GM23338 (cell line): ENCODE data around the gene AFP. TPM values are rescaled to one million over a fixed set of nuclear protein-coding genes. Genes with fewer than 3 reads are reported as not detected.

Experiments used
- ATAC-seq: fragments of 200-7000 bp; cut with Tn5 transposase; 3 replicates; pipeline ENCODE4 v1.9.1; 2020
- DNase-seq: peaks from one replicate; pipeline ENCODE4 v3.0.0-alpha.2; 2015; ENCODE audit warnings: low spot score
- H2AFZ ChIP-seq: fragments of 200-600 bp; sonication (generic); 2 replicates; pipeline ENCODE4 v1.8.0; 2016; ENCODE audit warnings: antibody characterized with exemption, mild to moderate bottlenecking, moderate library complexity
- H3F3A ChIP-seq: fragments of 200-600 bp; sonication (generic); replicated peaks from 2 replicates; pipeline ENCODE4 v1.8.0; 2017; ENCODE audit warnings: antibody characterized with exemption, mixed run types, low read depth
- H3K27ac ChIP-seq: fragments of 200-600 bp; sonication (generic); 2 replicates; pipeline ENCODE4 v1.6.1; 2016; ENCODE audit warnings: low read depth
- H3K27me3 ChIP-seq: fragments of 200-600 bp; sonication (generic); 2 replicates; pipeline ENCODE4 v1.8.0; 2016; ENCODE audit warnings: mild to moderate bottlenecking, mixed run types, moderate library complexity; ENCODE audit not compliant: insufficient read depth
- H3K36me3 ChIP-seq: fragments of 200-600 bp; sonication (generic); 2 replicates; pipeline ENCODE4 v1.8.0; 2016; ENCODE audit warnings: mild to moderate bottlenecking; ENCODE audit not compliant: insufficient read depth
- H3K4me1 ChIP-seq: fragments of 200-600 bp; sonication (generic); 2 replicates; pipeline ENCODE4 v1.8.0; 2016; ENCODE audit warnings: mild to moderate bottlenecking, moderate library complexity; ENCODE audit not compliant: insufficient read depth
- H3K4me2 ChIP-seq: fragments of 200-600 bp; sonication (generic); 2 replicates; pipeline ENCODE4 v1.7.1; 2017; ENCODE audit warnings: mixed run types
- H3K4me3 ChIP-seq: fragments of 200-600 bp; sonication (generic); 2 replicates; pipeline ENCODE4 v1.6.1; 2016; ENCODE audit warnings: mixed run types
- H3K79me2 ChIP-seq: fragments of 200-600 bp; sonication (generic); replicated peaks from 2 replicates; pipeline ENCODE4 v1.8.0; 2017; ENCODE audit warnings: mild to moderate bottlenecking; ENCODE audit not compliant: insufficient read depth
- H3K9me2 ChIP-seq: fragments of 200-600 bp; sonication (generic); 2 replicates; pipeline ENCODE4 v1.8.0; 2017; ENCODE audit not compliant: insufficient read depth
- H4K20me1 ChIP-seq: fragments of 200-600 bp; sonication (generic); replicated peaks from 2 replicates; pipeline ENCODE4 v1.8.0; 2017; ENCODE audit warnings: mild to moderate bottlenecking; ENCODE audit not compliant: insufficient read depth
- H3K27ac Mint-ChIP-seq: 2 replicates; pipeline ENCODE4 v1.8.0; 2020; ENCODE audit warnings: inconsistent platforms, mild to moderate bottlenecking, moderate library complexity, mixed read lengths
- H3K27me3 Mint-ChIP-seq: 3 replicates; pipeline ENCODE4 v1.8.0; 2022; ENCODE audit warnings: low read depth, mild to moderate bottlenecking, moderate library complexity, mixed read lengths, inconsistent platforms; ENCODE audit not compliant: insufficient read depth, poor library complexity
- H3K36me3 Mint-ChIP-seq: 3 replicates; pipeline ENCODE4 v1.8.0; 2021; ENCODE audit warnings: low read depth, mild to moderate bottlenecking, inconsistent platforms, moderate library complexity, mixed read lengths
- H3K4me1 Mint-ChIP-seq: 3 replicates; pipeline ENCODE4 v1.8.0; 2020; ENCODE audit warnings: mild to moderate bottlenecking, inconsistent platforms, mixed read lengths
- H3K4me3 Mint-ChIP-seq: 3 replicates; pipeline ENCODE4 v1.8.0; 2021; ENCODE audit warnings: moderate library complexity, mild to moderate bottlenecking, inconsistent platforms, mixed read lengths
- H3K9me3 Mint-ChIP-seq: 3 replicates; pipeline ENCODE4 v1.8.0; 2020; ENCODE audit warnings: moderate library complexity, mild to moderate bottlenecking, inconsistent platforms, mixed read lengths
- CREB1 ChIP-seq: fragments of 250-450 bp; sonication (Bioruptor Pico); IDR thresholded peaks from 2 replicates; pipeline ENCODE4 v1.5.0; 2020; ENCODE audit warnings: low read depth, mild to moderate bottlenecking, moderate library complexity
- ETS1 ChIP-seq: IDR thresholded peaks from 2 replicates; pipeline ENCODE4 v1.6.1; 2016; ENCODE audit warnings: antibody characterized with exemption
- EZH2phosphoT487 ChIP-seq: fragments of 200-600 bp; sonication (generic); IDR thresholded peaks from one replicate; pipeline ENCODE4 v1.8.1; 2018; ENCODE audit warnings: antibody characterized with exemption; ENCODE audit not compliant: unreplicated experiment
- JUNB ChIP-seq: IDR thresholded peaks from one replicate; pipeline ENCODE4 v1.6.1; 2016; ENCODE audit warnings: antibody characterized with exemption; ENCODE audit not compliant: unreplicated experiment
- POLR2AphosphoS5 ChIP-seq: IDR thresholded peaks from 2 replicates; pipeline ENCODE4 v1.6.1; 2016; ENCODE audit warnings: antibody characterized with exemption, low read depth
- REST ChIP-seq: IDR thresholded peaks from one replicate; pipeline ENCODE4 v1.6.1; 2018; ENCODE audit warnings: antibody characterized with exemption; ENCODE audit not compliant: unreplicated experiment
- ZNF114 ChIP-seq: fragments of 250-450 bp; sonication (Bioruptor Pico); IDR thresholded peaks from 2 replicates; pipeline ENCODE4 v1.5.0; 2020; ENCODE audit warnings: mild to moderate bottlenecking, moderate library complexity
- ZNF331 ChIP-seq: fragments of 250-450 bp; sonication (Bioruptor Pico); IDR thresholded peaks from 2 replicates; pipeline ENCODE4 v1.5.0; 2020; ENCODE audit warnings: low read depth, mild to moderate bottlenecking, moderate library complexity
- polyA plus RNA-seq: library from polyadenylated mRNA; unstranded; fragments of >200 nt; fragmentation: Nextera tagmentation; extraction: Ambion mirVana; gene quantifications from 2 replicates; pipeline ENCODE4 v1.2.1, GENCODE V29; 2016
- total RNA-seq: library from RNA; depleted of rRNA; stranded (reverse); fragments of >200 nt; shearing (Covaris generic); gene quantifications from 2 replicates; pipeline ENCODE4 v1.2.3, GENCODE V29; 2014
- TF ChIP-seq, protein P1 (sequence below), 2 experiments: fragments of 200-600 bp in 1 of 2; sonication (generic) in 1 of 2; conservative IDR thresholded peaks; 2 replicates each; pipeline versions ENCODE4 v1.5.1 to v1.6.1; 2016 to 2017; ENCODE audit warnings: antibody characterized with exemption in 2 of 2, low read depth in 2 of 2, mild to moderate bottlenecking in 2 of 2, moderate library complexity in 1 of 2
- TF ChIP-seq, protein P2 (sequence below): fragments of 250-450 bp; sonication (Bioruptor Pico); IDR thresholded peaks from 2 replicates; pipeline ENCODE4 v1.5.0; 2020; ENCODE audit warnings: mild to moderate bottlenecking, moderate library complexity

Gene AFP
- total and polyA plus RNA-seq, 2 experiments from 2014 or later = 4.0 to 17.3 TPM

- H4K20me1 ChIP-seq = no peaks in the 10 kb centered on the region
- H3K36me3 ChIP-seq = no peaks in the 10 kb centered on the region
- no peak for TF ChIP-seq REST
- TF ChIP-seq CREB1 (CRISPR knock-in tag) = no peak
- TF ChIP-seq ZNF114 (CRISPR knock-in tag) = no peak
- TF ChIP-seq ZNF331 (CRISPR knock-in tag) = no peak
- TF ChIP-seq, protein P1, sequence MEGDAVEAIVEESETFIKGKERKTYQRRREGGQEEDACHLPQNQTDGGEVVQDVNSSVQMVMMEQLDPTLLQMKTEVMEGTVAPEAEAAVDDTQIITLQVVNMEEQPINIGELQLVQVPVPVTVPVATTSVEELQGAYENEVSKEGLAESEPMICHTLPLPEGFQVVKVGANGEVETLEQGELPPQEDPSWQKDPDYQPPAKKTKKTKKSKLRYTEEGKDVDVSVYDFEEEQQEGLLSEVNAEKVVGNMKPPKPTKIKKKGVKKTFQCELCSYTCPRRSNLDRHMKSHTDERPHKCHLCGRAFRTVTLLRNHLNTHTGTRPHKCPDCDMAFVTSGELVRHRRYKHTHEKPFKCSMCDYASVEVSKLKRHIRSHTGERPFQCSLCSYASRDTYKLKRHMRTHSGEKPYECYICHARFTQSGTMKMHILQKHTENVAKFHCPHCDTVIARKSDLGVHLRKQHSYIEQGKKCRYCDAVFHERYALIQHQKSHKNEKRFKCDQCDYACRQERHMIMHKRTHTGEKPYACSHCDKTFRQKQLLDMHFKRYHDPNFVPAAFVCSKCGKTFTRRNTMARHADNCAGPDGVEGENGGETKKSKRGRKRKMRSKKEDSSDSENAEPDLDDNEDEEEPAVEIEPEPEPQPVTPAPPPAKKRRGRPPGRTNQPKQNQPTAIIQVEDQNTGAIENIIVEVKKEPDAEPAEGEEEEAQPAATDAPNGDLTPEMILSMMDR (conservative IDR thresholded peaks at IDR 0.05; ENCODE audit: low read depth in 2 of 2) = no peak
- TF ChIP-seq EZH2phosphoT487 = no peak
- no peak for TF ChIP-seq JUNB
- TF ChIP-seq, protein P2, sequence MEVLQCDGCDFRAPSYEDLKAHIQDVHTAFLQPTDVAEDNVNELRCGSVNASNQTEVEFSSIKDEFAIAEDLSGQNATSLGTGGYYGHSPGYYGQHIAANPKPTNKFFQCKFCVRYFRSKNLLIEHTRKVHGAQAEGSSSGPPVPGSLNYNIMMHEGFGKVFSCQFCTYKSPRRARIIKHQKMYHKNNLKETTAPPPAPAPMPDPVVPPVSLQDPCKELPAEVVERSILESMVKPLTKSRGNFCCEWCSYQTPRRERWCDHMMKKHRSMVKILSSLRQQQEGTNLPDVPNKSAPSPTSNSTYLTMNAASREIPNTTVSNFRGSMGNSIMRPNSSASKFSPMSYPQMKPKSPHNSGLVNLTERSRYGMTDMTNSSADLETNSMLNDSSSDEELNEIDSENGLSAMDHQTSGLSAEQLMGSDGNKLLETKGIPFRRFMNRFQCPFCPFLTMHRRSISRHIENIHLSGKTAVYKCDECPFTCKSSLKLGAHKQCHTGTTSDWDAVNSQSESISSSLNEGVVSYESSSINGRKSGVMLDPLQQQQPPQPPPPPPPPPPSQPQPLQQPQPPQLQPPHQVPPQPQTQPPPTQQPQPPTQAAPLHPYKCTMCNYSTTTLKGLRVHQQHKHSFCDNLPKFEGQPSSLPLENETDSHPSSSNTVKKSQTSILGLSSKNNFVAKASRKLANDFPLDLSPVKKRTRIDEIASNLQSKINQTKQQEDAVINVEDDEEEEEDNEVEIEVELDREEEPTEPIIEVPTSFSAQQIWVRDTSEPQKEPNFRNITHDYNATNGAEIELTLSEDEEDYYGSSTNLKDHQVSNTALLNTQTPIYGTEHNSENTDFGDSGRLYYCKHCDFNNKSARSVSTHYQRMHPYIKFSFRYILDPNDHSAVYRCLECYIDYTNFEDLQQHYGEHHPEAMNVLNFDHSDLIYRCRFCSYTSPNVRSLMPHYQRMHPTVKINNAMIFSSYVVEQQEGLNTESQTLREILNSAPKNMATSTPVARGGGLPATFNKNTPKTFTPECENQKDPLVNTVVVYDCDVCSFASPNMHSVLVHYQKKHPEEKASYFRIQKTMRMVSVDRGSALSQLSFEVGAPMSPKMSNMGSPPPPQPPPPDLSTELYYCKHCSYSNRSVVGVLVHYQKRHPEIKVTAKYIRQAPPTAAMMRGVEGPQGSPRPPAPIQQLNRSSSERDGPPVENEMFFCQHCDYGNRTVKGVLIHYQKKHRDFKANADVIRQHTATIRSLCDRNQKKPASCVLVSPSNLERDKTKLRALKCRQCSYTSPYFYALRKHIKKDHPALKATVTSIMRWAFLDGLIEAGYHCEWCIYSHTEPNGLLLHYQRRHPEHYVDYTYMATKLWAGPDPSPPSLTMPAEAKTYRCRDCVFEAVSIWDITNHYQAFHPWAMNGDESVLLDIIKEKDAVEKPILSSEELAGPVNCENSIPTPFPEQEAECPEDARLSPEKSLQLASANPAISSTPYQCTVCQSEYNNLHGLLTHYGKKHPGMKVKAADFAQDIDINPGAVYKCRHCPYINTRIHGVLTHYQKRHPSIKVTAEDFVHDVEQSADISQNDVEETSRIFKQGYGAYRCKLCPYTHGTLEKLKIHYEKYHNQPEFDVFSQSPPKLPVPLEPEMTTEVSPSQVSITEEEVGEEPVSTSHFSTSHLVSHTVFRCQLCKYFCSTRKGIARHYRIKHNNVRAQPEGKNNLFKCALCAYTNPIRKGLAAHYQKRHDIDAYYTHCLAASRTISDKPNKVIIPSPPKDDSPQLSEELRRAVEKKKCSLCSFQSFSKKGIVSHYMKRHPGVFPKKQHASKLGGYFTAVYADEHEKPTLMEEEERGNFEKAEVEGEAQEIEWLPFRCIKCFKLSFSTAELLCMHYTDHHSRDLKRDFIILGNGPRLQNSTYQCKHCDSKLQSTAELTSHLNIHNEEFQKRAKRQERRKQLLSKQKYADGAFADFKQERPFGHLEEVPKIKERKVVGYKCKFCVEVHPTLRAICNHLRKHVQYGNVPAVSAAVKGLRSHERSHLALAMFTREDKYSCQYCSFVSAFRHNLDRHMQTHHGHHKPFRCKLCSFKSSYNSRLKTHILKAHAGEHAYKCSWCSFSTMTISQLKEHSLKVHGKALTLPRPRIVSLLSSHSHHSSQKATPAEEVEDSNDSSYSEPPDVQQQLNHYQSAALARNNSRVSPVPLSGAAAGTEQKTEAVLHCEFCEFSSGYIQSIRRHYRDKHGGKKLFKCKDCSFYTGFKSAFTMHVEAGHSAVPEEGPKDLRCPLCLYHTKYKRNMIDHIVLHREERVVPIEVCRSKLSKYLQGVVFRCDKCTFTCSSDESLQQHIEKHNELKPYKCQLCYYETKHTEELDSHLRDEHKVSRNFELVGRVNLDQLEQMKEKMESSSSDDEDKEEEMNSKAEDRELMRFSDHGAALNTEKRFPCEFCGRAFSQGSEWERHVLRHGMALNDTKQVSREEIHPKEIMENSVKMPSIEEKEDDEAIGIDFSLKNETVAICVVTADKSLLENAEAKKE (CRISPR knock-in tag) = no peak
- no peak for TF ChIP-seq ETS1
- no peak for TF ChIP-seq POLR2AphosphoS5
- H3K27me3 Mint-ChIP-seq = no peaks in the 10 kb centered on the region
- no peaks in the 10 kb centered on the region for H3K9me2 ChIP-seq
- no peak overlapping the region for H3K4me2 ChIP-seq
- H3K4me3 Mint-ChIP-seq = no peak overlapping the region
- H3K27ac Mint-ChIP-seq = no peak overlapping the region
- H2AFZ ChIP-seq = no peak overlapping the region
- ATAC-seq (no peak), DNase-seq (no peak)
- H3K4me3 ChIP-seq = no peak overlapping the region
- H3K4me1 ChIP-seq = peaks cover 12% of the 10 kb centered on the region
- no peaks in the 10 kb centered on the region for H3K9me3 Mint-ChIP-seq
- H3K79me2 ChIP-seq = no peaks in the 10 kb centered on the region
- H3K27ac ChIP-seq = no peak overlapping the region
- no peaks in the 10 kb centered on the region for H3F3A ChIP-seq
- H3K4me1 Mint-ChIP-seq = peaks cover 15% of the 10 kb centered on the region; the same call in 2 of the 3 replicates
- H3K27me3 ChIP-seq = no peaks in the 10 kb centered on the region
- no peaks in the 10 kb centered on the region for H3K36me3 Mint-ChIP-seq
These were observed 26.8 kb upstream of the AFP start for GRCh38 chr4:73409012-73409862.
